K562 (cell line): Measurements from ENCODE around the gene CDSN. TPM values are rescaled to one million over a fixed set of nuclear protein-coding genes. Genes with fewer than 3 reads are reported as not detected.
A peak's percentile ranks its signal among the peaks of the same experiment; 100 is the strongest.

Experiments
- ARNT ChIP-seq, 2 experiments: fragments of 450-650 bp; IDR thresholded peaks; 2 replicates each; pipeline ENCODE4 v1.6.1; 2016; ENCODE audit warnings: mild to moderate bottlenecking in 1 of 2
- CHD2 ChIP-seq: IDR thresholded peaks from 2 replicates; pipeline ENCODE4 v1.6.1; 2011; ENCODE audit warnings: low read depth, low read length
- CREB1 ChIP-seq, 2 experiments: sonication (generic) in 1 of 2; formaldehyde crosslinking in 1 of 2; IDR thresholded peaks; 2 replicates each; pipeline versions ENCODE4 v1.6.1 to v1.8.0; 2012 to 2022; ENCODE audit warnings: inconsistent platforms in 1 of 2, mild to moderate bottlenecking in 1 of 2, missing genetic modification reagents in 1 of 2, moderate library complexity in 1 of 2
- CREB3 ChIP-seq: fragments of 450-650 bp; conservative IDR thresholded peaks from 2 replicates; pipeline ENCODE4 v1.6.1; 2016; ENCODE audit warnings: missing genetic modification characterization, low read depth, mild to moderate bottlenecking, missing compliant biosample characterization, moderate library complexity
- CREB3L1 ChIP-seq: fragments of 450-650 bp; IDR thresholded peaks from 2 replicates; pipeline ENCODE4 v1.6.1; 2014; ENCODE audit warnings: low read depth, mild to moderate bottlenecking, moderate library complexity, borderline replicate concordance
- ESRRA ChIP-seq: fragments of 450-650 bp; IDR thresholded peaks from 2 replicates; pipeline ENCODE4 v1.6.1; 2014; ENCODE audit warnings: low read depth, mild to moderate bottlenecking, moderate library complexity, borderline replicate concordance
- FOSL1 ChIP-seq: fragments of 200-800 bp; sonication (Bioruptor generic); conservative IDR thresholded peaks from 2 replicates; pipeline ENCODE4 v1.6.1; 2016; ENCODE audit warnings: missing genetic modification characterization, missing compliant biosample characterization
- MAZ ChIP-seq, 2 experiments: fragments of 450-650 bp in 1 of 2; sonication (generic) in 1 of 2; formaldehyde crosslinking; IDR thresholded peaks in 1 of 2; conservative IDR thresholded peaks in 1 of 2; 2 replicates each; pipeline versions ENCODE4 v1.4.0 to v1.5.0; 2020; ENCODE audit warnings: mild to moderate bottlenecking in 1 of 2, missing genetic modification reagents in 1 of 2
- MCM5 ChIP-seq: fragments of 450-650 bp; IDR thresholded peaks from 2 replicates; pipeline ENCODE4 v1.6.1; 2016; ENCODE audit warnings: low read depth
- NCOA1 ChIP-seq: fragments of 450-650 bp; IDR thresholded peaks from 2 replicates; pipeline ENCODE4 v1.6.1; 2016; ENCODE audit warnings: low read depth
- RBM15 ChIP-seq: fragments of 200-400 bp; formaldehyde crosslinking; IDR thresholded peaks from 2 replicates; pipeline ENCODE4 v1.6.1; 2018; ENCODE audit warnings: mild to moderate bottlenecking, low read length, moderate library complexity; ENCODE audit not compliant: insufficient read depth
- RBM39 ChIP-seq: fragments of 200-400 bp; formaldehyde crosslinking; optimal IDR thresholded peaks from 2 replicates; pipeline ENCODE3; 2018; ENCODE audit warnings: low read depth, low read length
- RFX5 ChIP-seq: IDR thresholded peaks from 2 replicates; pipeline ENCODE4 v1.6.1; 2011; ENCODE audit warnings: low read depth, mild to moderate bottlenecking, improper control_type of control experiment, low read length
- SMARCC2 ChIP-seq: fragments of 450-650 bp; IDR thresholded peaks from 2 replicates; pipeline ENCODE4 v1.6.1; 2017; ENCODE audit warnings: antibody characterized with exemption, moderate library complexity, mild to moderate bottlenecking, low read depth
- TBL1XR1 ChIP-seq, 2 experiments: IDR thresholded peaks; 2 replicates each; pipeline ENCODE4 v1.6.1; 2012; ENCODE audit warnings: improper control_type of control experiment in 2 of 2, low read length in 2 of 2, mild to moderate bottlenecking in 1 of 2
- TEAD4 ChIP-seq, 2 experiments: sonication (generic) in 1 of 2; formaldehyde crosslinking in 1 of 2; IDR thresholded peaks; 2 replicates each; pipeline versions ENCODE4 v1.6.1 to v1.8.0; 2012 to 2022; ENCODE audit warnings: borderline replicate concordance in 1 of 2, inconsistent platforms in 1 of 2, low read length in 1 of 2, mild to moderate bottlenecking in 1 of 2, missing genetic modification reagents in 1 of 2
- THAP12 ChIP-seq: fragments of 250-450 bp; sonication (Bioruptor Pico); IDR thresholded peaks from 2 replicates; pipeline ENCODE4 v1.9.0; 2021; ENCODE audit warnings: mild to moderate bottlenecking, inconsistent platforms
- ZBTB49 ChIP-seq: sonication (generic); formaldehyde crosslinking; IDR thresholded peaks from 2 replicates; pipeline ENCODE4 v1.8.0; 2022; ENCODE audit warnings: missing genetic modification reagents, mild to moderate bottlenecking, borderline replicate concordance
- ZNF12 ChIP-seq: sonication (generic); formaldehyde crosslinking; IDR thresholded peaks from 2 replicates; pipeline ENCODE4 v1.4.0; 2020; ENCODE audit warnings: mild to moderate bottlenecking, missing genetic modification reagents
- ZNF184 ChIP-seq: sonication (generic); formaldehyde crosslinking; IDR thresholded peaks from 2 replicates; pipeline ENCODE4 v1.5.0; 2020; ENCODE audit warnings: missing genetic modification reagents
- ZNF644 ChIP-seq: fragments of 200-800 bp; sonication (Bioruptor generic); IDR thresholded peaks from 2 replicates; pipeline ENCODE4 v1.6.1; 2016; ENCODE audit warnings: low read depth, missing genetic modification characterization, missing compliant biosample characterization
- polyA plus RNA-seq, 8 experiments: library from polyadenylated mRNA; depleted of rRNA in 4 of 8; stranded (reverse) in 5 of 8; unstranded in 3 of 8; fragments of >200 nt; fragmentation: Nextera tagmentation in 2 of 8; fragmentation: Illumina TruSeq in 1 of 8; extraction: Ambion mirVana in 2 of 8; extraction: Trizol in 1 of 8; gene quantifications; 2 replicates each; pipeline versions ENCODE4 v1.2.1 to v1.2.3, GENCODE V29; 2011 to 2014; ENCODE audit warnings: inconsistent platforms in 1 of 8, missing spikeins in 1 of 8
- total RNA-seq, 7 experiments: library from RNA; depleted of rRNA in 6 of 7; stranded (reverse); fragments of >200 nt in 6 of 7; fragmentation: Illumina TruSeq in 2 of 7; extraction: Trizol in 2 of 7; gene quantifications; 2 replicates each; pipeline versions ENCODE4 v1.2.1 to v1.2.3, GENCODE V29; 2011 to 2021; ENCODE audit warnings: low replicate concordance in 1 of 7

The CDSN gene
- total and polyA plus RNA-seq, 9 of the 15 experiments (the other 6 are each of a cell fraction or from before 2014, with no cell fraction given), result not detected

- TF ChIP-seq THAP12, result no peak
- no peak for TF ChIP-seq ARNT (IDR thresholded peaks at IDR 0.05)
- no peak for TF ChIP-seq MCM5
- TF ChIP-seq CHD2, result no peak
- TF ChIP-seq SMARCC2, result peak; percentile 42; the same call in 1 of the 2 replicates
- TF ChIP-seq NCOA1, result no peak
- TF ChIP-seq CREB1 (IDR thresholded peaks at IDR 0.05), result no peak
- no peak for TF ChIP-seq CREB1 (CRISPR knock-in tag; IDR thresholded peaks at IDR 0.05)
- no peak for TF ChIP-seq ZBTB49 (CRISPR knock-in tag)
- TF ChIP-seq ESRRA, result no peak
- TF ChIP-seq TEAD4 (IDR thresholded peaks at IDR 0.05; ENCODE audit: low read length), result peak; percentile 56; the same call in 1 of the 2 replicates
- TF ChIP-seq TEAD4 (CRISPR knock-in tag; IDR thresholded peaks at IDR 0.05; ENCODE audit: borderline replicate concordance), result no peak
- no peak for TF ChIP-seq RBM15
- no peak for TF ChIP-seq ZNF12 (CRISPR knock-in tag)
- no peak for TF ChIP-seq ZNF644 (tag)
- TF ChIP-seq RFX5, result no peak
- peak; percentile 72 for TF ChIP-seq FOSL1 (tag)
- TF ChIP-seq MAZ (CRISPR knock-in tag; conservative IDR thresholded peaks at IDR 0.05 in 1 of 2, IDR thresholded peaks at IDR 0.05 in 1 of 2), result no peak
- TF ChIP-seq RBM39, result no peak
- no peak for TF ChIP-seq CREB3 (tag)
- TF ChIP-seq ZNF184 (CRISPR knock-in tag), result no peak
- TF ChIP-seq CREB3L1, result no peak
- TF ChIP-seq TBL1XR1 (IDR thresholded peaks at IDR 0.05; ENCODE audit: low read length in 2 of 2), result no peak
Measured at GRCh38 chr6:31086788-31087440, 33.3 kb downstream of the CDSN start (continued).
